ENCODE measurements around the gene GPR183.
"Not testable (repeated sequence)": the region's sequence is repeated elsewhere in the genome, so short reads cannot be mapped to it uniquely, and the experiment has no call there.

The GPR183 gene

DNA sequence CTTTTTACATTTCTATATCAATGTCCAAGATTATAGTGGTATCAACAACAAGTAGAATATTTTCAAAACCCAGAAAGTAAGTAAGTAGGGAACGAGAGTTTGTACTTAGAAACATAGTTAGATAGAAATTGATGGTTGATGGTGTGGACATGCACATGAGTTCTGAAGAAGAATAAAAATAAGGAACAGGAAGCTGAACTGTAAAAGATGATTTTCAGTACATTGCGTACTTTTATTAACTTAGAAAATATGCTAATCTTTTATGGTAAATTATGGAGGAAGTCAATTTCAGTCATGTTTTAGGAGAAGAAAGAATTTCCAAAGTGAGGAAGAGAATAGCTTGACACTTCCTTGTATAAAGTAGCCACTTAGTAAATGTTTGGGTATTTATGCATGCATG, 36.7 kb downstream of the GPR183 start:
- no peak for DNase-seq (ENCODE audit: low spot score)

DNA sequence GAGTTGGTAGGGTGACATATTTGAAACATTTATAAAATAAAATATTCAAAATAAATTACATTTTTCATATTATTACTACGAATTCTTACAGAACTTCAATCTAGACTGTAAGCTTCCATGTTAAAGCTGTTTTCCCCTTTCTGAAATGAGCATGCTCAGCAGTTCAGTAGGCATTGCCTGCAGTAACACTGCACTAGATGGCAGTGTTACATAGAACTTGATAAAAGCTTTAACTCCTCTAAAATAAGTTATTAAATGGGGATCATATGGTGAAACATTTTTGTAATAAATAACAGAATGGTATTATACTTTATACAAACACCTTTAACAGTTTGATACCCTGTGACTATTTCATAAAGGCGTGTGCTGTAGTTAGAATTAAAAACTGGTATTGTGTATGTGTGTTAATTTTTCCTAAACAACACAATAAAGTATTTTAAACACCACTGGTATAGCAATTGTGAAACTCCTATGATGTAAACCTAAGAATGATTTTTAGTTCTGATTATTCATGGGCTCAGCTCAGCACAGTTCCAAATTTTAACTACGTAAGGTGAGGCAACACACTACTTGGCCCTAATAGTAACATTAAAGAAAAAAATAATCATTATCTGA, 37.5 kb downstream of the GPR183 start:
- DNase-seq (ENCODE audit: low spot score): peak; percentile 47

DNA sequence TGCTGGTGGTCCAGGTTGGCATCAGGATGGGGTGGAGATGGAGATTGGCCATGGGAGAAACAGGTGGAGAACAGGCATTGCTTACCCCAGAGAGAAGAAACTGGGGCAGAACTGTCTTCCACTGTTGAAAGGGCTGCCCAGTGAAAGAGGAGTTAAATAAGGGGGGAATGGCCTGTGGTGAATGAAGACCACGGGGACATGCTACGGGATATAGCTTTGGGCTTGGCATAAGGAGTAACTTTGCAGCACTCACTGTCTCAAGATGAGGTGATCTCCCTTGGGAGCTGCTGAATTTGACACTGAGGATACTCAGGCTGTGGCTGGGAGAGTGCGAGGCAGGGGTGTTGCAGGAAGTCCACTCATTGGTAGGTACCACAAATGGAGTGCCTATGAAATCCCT, 38.4 kb downstream of the GPR183 start:
- DNase-seq (ENCODE audit: low spot score): no peak

DNA sequence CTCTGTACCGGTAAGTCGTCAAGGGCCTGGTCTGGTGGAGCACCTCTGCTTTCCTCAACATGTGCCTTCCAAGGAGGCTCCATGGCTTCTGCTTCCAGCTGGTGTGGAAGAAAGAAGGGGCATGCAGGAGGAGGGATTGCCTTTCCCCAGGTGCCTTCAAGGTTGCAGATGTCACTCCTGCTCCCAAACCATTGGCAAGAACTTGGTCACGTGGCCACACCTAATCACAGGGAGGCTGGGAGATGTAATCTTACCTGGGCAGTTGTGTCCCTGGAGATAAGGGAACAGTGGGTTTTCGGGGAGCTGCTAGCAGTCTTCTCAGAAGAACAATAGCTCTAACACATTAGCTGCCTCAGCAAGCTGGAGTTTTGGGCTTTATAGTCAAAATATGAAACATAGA, 39.3 kb downstream of the GPR183 start:
- DNase-seq (ENCODE audit: low spot score): no peak

DNA sequence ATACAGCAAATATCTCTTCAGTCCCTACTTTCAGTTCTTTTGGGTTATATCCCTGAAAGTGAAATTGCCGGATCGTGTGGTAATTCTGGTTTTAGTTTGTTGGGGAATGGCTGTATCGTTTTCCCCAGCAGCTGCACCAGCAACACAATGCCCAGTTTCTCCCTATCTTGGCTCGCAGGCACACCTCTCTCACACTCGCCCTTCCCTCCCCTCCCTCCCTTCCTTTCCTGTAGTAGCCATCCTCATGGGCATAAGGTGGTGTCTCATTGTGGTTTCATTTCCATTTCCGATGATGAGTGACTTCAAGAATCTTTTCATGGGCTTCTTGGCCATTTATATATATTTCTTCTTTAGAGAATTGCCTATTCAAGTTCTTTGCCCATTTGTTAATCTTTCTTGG, 40.4 kb downstream of the GPR183 start:
- DNase-seq (ENCODE audit: low spot score): no peak

DNA sequence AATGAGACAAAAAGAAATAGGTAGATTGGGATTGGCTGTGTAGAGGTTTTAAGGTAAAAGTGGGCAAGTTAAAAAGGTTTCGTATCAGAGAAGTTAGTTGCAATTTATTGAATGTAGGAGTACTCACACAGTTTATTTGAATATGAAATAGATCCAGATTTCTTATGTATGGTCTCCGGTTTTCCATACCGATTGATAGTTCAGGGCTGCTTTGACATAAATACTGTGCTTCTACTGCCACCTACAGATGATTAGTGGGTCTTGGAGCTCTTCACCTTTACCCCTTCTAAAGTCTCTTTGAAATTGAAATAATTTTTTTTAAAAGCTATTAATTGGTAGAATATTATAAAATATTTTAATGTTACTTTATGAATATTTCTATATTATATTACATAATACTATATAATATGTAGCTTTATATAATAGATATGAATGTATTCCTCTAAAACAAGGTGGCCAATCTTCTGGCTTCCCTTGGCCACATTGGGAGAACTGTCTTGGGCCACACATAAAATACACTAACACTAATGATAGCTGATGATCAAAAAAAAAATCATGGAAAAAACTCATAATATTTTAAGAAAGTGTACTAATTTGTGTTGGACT, 41.3 kb downstream of the GPR183 start:
- DNase-seq (ENCODE audit: low spot score): peak; percentile 67

DNA sequence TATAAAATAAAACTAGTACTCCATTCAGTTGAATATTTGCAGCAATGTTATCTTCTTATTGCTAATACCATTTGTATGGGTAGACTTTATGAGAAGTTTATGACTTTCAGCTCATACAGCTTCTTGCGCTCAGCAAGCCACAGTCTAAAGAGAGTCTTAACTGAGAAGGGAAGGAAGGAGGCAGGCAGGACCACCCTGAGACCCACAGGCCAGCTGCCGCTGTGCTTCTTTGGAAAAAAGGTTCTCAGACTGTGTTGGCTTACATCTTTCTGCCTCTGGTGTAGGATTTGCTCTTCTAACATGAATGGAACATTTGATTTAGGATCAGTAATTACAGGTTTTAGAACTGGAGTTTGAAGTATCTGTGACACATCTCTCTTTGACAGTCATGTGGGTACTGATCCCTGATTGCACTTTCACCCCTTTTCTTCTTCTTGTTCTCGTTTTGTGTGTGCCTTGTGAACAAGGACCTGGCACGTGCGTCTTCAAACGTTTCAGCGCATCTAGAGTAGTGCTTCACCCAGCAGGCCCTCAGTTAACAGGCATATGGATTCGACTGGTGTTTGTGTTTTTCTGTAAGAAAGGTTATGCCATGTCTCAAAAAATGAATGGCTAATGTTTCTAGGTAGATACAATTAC, 41.9 kb downstream of the GPR183 start:
- peak; percentile 12 for DNase-seq (ENCODE audit: low spot score)

DNA sequence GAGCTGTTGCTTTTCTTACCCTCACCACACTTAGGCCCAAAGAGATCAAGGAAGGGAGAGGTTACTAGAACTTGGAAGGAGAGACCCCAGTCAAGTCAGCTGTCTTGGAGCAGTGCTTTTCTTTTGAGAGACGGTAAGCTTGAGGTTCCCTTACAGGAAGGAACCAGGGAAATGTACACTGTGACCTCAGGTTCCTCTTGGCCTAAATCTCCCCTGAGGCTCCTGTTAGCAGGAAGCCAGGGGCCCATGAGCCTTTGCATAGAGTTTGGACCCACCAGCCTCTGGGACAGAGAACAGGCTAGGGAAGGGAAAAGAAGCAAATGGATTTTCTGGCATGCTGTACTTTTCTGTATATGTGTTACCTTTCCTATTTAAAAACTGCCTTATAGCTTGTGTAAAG, 43.1 kb downstream of the GPR183 start:
- no peak for DNase-seq (ENCODE audit: low spot score)

DNA sequence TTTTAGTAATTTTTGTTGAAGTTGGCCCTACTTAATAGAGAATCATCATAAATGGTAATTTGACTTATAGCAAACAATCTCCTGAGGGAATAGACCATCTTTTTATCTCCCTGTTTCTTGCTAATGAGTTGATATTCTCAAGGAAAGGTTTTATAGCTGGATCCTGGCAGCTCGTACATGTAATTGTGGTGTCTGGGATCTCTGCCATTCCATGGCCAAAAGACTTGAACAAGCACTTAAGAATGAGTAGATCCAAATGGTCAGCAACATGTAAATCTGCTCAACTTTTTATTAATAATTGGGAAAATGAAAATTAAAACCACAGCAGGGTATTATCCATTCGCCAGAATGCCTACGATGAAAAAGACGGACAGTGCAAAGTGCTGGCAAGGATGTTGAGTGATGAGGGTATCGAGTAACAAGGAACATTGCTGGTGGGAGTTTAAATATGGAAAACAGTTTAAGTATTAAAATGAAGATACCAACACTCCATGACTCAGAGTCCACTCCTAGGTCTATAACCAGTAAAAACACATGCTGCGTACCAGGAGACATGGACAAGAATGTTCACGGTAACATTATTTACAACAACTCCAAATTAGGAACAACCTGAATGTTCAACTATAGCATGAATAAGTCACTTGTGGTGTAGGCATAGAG, 43.9 kb downstream of the GPR183 start:
- no peak for DNase-seq (ENCODE audit: low spot score)

DNA sequence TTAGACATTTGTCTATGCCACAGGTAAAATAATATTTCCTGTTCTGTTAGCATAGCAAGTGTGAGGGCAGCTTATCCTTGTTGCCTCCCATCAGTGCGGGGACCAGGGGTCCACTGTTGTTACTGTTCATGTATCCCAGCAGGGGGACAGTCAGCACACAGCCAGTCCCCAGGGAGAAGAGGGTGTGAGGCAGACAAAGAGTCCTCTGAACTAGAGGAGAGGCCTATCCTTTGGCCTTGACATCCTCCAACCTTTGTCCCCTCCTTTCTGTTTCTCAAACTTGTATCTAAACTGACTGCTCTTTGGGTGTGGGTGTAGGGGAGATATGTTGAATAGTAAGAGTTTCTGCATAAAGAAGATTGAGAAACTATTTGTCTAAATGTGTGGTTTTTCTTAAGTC, 46.1 kb downstream of the GPR183 start:
- no peak for DNase-seq (ENCODE audit: low spot score)

DNA sequence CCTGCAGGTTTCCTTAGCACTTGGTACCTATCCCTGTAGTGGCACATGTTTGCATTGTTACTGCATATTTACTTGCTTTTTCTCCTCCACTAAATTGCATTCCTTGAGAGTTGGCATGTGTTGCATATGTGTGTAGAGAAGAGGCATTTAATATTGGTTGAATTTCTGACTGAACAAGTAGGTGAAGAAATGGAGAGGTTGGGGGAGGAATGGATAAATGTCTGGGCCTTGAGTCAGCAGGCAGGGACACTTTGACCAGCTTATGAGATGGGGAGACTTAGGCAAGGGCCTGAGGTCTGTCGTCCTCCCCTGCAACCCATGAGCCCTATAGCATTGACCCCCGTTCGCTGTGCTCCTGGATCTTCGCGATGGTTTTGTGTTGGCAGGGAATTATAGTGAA, 47.0 kb downstream of the GPR183 start:
- DNase-seq (ENCODE audit: low spot score): no peak

DNA sequence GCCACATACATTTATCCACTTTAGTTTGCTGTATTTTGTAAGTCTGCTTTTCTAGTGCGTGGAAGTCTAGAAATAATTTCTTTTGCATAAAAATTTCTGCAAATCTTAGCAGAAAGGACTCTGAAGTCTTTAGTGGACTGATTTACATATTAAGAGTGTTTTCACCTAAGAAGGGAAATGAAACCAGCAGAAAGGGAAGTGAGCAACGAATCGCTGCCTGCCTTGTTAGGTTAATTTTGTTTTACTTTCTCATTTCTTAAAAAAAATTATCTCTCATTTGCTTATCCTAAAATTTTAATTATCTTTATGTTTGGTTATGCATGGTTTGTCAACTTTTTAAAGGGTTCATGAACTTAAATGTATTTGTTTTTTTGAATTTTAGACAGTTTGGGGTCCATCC, 48.3 kb downstream of the GPR183 start:
- DNase-seq (ENCODE audit: low spot score): no peak

DNA sequence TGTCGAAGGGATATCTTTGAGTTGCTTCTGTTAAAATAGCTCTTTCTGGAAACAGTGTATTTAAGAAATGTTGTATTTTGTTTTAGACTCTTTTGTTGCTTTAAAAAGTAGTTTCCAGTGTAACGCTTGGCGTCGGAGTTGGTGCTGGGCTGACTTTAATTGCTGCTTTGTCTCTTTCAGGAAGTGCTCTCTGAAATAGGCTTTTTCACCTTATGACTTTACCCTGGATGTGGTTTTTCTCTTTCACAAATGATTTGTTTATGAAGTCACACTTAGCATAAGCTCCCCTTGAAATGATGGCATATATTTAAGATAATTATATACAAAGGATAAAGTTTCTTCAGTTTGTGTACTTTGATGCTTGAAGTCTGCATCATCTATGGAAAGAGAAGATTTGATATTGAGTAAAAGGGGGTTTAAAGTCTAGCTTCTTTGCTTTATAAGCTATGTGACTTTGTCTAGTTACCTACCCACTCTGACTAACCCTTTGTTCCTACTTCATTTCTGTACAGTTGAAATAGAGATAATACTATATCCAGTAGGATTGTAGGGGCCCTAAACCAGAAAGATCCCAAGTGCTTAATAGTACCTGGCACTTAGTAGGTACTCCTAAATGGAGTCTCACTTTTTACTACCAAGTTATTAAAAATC, 48.9 kb downstream of the GPR183 start, which contains the start of gene GPR18:
Gene GPR18, minus strand, starts transcription at position 170 of the 651 bp plus-strand sequence. CDS start 2,507 bp downstream, outside the sequence.
- DNase-seq (ENCODE audit: low spot score): no peak

DNA sequence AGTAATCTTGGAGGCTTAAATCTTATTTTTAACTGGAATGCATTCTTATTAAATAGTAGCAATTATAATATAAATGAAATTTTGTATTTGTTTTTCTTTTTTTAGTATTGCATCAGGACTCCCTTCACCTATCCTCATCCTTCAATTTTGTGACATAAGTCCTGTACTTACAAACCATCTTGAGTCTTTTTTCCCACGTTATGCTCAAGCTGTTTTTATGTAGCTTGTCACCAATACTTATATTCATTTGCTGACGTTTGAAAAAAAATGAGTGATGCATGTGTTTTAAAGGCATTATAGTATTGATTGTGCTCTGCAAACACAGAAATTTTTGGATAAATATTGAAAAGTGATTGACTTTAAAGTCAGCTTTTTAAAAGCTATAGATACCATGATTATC, 49.9 kb downstream of the GPR183 start:
- no peak for DNase-seq (ENCODE audit: low spot score)

DNA sequence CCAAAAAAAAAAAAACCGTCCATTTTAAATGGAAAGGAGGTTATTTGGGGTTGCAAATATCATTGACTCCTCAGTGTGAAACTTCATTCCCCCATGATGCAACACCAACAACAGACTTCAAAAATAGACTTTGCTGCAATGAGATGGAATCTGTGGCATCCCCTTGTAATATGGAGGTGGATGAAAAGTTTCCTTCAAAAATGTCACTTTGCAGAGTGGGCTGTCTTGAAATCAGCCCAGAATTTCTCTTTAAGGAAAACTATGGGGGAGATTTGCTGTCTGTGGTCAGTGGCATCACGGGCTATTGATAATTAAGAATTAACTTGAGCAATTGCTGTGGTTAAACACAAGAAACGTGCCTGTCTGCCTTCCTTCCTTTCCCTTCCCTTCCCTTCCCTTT, 50.5 kb downstream of the GPR183 start:
- DNase-seq (ENCODE audit: low spot score): no peak

DNA sequence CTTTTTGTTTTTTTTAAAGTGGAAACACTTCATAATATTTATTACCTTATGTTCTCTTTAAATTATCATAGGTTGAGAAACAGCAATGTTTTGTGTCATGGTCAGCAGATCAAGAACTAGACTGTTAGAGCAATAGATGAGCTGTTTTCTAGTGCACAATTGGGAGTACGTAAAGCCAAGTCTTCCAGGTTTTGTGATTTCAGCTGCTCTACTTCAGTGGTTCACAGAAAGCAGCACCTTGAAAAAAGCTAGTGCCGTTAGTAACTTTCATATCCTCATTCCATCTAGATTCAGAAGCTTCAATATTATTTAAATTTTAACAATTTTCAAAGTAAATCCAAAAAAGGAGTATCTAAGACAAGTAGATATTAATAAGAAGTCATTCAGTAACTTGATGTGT, 50.9 kb downstream of the GPR183 start:
- no peak for DNase-seq (ENCODE audit: low spot score)

DNA sequence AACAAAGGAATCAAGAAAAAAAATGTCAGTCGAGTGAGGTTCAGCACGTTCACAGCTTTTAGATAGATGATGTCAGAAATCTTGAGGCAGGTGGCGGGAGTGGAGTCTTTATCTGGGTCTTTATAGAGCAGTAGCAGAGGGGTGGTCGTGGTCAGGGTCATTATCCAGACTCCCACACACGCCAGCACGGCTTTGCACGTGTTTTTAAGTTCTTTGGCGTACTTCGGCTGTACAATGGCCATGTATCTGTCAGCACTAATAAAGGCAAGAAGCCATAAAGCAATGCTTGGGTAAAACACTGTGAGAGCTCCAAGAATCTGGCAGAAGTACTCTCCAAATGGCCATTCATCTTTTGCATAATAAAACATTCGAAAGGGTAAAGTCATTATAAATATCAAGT, 51.9 kb downstream of the GPR183 start:
- no peak for DNase-seq (ENCODE audit: low spot score)

DNA sequence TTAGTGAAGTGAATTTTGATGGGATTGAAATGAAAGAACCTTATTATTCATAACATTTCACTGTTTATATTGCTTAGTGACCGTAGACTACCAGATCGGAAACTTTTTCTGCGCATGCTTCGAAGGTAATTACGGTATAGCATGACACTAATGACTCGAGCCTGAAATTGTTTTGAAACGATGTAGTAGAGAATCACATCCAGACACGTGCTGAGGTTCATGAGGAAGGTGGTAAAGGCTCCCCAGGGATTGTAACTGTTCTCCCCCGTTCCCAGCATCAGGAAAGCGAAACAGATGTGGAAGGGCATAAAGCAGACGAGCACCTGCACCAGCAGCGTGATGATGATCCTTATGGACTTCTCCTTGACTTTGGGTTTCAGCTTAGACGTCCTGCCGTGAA, 52.4 kb downstream of the GPR183 start:
- DNase-seq (ENCODE audit: low spot score): no peak

DNA sequence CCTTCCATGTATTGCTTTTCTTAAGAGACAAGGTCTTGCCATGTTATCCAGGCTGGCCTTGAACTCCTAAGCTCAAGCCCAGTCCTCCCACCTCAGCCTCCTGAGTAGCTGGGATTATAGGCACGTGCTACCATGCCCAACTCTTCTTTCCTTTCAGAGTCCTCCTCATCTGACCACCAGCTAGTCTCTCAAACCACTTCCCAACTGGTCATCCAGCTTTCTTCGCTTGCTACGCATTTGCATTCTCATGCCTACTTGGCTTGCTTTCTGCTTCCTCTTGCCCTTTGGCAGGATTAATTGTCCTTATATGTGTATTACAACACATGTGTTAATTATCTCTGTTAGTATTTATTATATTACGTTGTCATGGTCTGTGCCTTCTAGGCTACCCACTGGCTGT, 55.3 kb downstream of the GPR183 start:
- no peak for DNase-seq (ENCODE audit: low spot score)

DNA sequence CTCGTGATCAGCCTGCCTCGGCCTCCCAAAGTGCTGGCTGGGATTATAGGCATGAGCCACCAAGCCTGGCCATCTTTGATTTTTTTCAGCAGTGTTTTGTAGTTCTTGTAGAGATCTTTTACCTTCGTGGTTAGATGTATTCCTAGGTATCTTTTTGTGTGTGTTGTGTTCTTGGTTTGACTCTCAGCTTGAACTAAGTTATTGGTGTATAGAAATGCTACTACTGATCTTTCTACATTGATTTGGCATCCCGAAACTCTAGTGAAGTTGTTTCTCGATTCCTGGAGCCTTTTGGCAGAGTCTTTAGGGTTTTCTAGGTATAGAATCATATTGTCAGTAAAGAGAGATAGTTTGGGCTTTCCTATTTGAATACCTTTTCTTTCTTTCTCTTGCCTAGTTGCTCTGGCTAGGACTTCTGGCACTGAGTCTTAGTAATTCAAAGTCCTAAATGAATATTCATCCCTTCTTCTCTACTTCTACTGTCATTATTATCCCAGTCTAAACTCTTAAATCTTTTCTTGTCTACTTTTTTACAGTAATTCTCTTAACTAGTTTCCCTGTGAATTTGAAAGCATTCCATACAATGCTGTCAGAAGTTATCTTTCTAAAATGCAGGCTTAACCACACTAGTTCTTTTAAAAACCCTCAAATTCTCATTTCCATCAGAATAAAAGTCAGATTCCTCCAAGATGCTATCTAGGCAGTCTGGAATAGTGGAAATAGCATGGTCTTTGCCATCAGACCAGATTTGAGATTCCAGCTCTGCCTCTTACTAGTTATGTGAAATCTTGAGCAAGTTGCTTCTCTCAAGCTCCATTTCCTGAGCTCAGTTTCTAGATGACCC, 56.0 kb downstream of the GPR183 start:
- no peak for DNase-seq (ENCODE audit: low spot score)

DNA sequence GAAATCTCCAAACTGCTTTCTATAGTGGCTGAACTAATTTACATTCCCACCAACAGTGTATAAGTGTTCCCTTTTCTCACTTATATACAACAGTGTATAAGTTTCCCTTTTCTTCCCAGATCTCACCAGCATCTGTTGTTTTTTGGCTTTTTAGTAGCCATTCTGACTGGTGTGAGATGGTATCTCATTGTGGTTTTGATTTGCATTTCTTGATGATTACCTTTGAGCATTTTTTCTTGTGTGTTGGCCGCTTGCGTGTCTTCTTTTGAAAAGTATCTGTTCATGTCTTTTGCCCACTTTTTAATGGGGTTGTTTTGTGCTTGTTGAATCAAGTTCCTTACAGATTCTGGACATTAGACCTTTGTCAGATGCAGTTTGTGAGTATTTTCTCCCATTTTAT, 57.6 kb downstream of the GPR183 start:
- DNase-seq (ENCODE audit: low spot score): not testable (repeated sequence)

DNA sequence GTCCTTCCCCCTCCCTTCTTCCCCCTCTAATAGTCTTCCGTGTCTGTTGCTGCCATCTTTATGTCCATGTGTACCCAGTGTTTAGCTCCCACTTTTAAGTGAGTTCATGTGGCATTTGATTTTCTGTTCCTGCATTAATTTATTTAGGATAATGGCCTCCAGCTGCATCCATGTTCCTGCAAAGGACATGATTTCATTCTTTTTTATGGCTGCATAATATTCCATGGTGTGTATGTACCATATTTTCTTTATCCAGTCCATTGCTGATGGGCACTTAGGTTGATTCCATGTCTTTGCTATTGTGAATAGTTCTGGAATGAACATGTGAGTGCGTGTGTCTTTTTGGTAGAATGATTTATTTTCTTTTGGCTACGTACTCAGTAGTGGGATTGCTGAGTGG, 58.0 kb downstream of the GPR183 start:
- DNase-seq (ENCODE audit: low spot score): not testable (repeated sequence)

Data from cerebellar cortex (tissue), 1 donor.